Measurements from ENCODE around the gene SMURF1.

SMURF1 gene

DNA sequence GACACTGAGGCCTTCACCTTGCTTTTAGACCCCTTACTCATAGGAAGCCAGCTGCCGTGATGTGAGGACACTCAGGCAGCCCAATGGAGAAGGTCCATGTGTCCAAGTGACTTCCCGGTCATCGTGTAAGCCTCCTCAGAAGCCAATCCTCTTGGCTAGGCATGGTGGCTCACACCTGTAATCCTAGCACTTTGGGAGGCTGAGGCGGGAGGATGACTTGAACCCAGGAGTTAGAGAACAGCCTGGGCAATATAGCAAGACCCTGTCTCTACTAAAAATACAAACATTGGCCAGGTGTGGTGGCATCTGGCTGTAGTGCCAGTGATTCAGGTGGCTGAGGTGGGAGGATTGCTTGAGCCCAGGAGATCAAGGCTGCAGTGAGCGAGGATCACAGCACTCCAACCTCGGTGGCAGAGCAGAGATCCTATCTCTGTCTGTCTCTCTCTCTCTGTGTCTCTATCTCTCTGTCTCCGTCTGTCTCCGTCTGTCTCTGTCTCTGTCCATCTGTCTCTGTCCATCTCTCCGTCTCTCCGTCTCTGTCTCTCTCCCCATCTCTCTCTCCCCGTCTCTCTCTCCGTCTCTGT lies 36.3 kb upstream of the SMURF1 start:
- TF ChIP-seq ARNTL (CRISPR knock-in tag; IDR thresholded peaks at IDR 0.05; ENCODE audit: borderline replicate concordance, low read depth), result no peak
- ATAC-seq, result no peak

- TF ChIP-seq BACH2 (CRISPR knock-in tag; IDR thresholded peaks at IDR 0.05; ENCODE audit: borderline replicate concordance), result no peak
- TF ChIP-seq CSDC2 (CRISPR knock-in tag; IDR thresholded peaks at IDR 0.05), result no peak
- no peak for TF ChIP-seq ZNF8 (CRISPR knock-in tag; IDR thresholded peaks at IDR 0.05)
- TF ChIP-seq ZNF565 (CRISPR knock-in tag; conservative IDR thresholded peaks at IDR 0.05; ENCODE audit: low read depth), result no peak
- TF ChIP-seq CSRNP3 (CRISPR knock-in tag; IDR thresholded peaks at IDR 0.05), result no peak
- TF ChIP-seq CREB5 (CRISPR knock-in tag; IDR thresholded peaks at IDR 0.05; ENCODE audit: low read depth), result no peak
- TF ChIP-seq SNAI2 (CRISPR knock-in tag; IDR thresholded peaks at IDR 0.05), result no peak
- TF ChIP-seq ZFP3 (CRISPR knock-in tag; IDR thresholded peaks at IDR 0.05), result no peak
- no peak for TF ChIP-seq ESRRG (CRISPR knock-in tag; IDR thresholded peaks at IDR 0.05)
- ATAC-seq, result no peak
These were observed 33.3 kb upstream of the SMURF1 start for GRCh38 chr7:99177165-99177564.

DNA sequence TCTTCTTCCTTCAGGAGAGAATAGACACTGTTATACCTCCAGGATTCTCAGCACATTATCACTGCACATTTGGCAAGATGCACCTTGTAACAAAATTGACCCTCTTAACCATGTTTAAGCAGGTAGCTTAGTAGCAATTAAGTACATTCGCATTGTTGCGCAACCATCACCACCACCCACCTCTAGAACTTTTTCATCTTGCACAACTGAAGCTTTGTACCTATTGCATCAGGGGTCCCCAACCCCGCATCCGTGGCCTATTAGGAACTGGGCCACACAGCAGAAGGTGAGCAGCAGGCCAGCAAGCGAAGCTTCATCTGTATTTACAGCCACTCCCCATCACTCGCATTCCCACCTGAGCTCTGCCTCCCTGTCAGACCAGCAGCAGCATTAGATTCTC lies 29.9 kb upstream of the SMURF1 start:
- TF ChIP-seq ZNF8 (CRISPR knock-in tag; IDR thresholded peaks at IDR 0.05), result no peak
- TF ChIP-seq PPARA (CRISPR knock-in tag; IDR thresholded peaks at IDR 0.05; ENCODE audit: borderline replicate concordance), result no peak
- TF ChIP-seq BACH2 (CRISPR knock-in tag; IDR thresholded peaks at IDR 0.05; ENCODE audit: borderline replicate concordance), result no peak
- TF ChIP-seq ISL1 (CRISPR knock-in tag; IDR thresholded peaks at IDR 0.05), result no peak
- TF ChIP-seq TOX (CRISPR knock-in tag; IDR thresholded peaks at IDR 0.05; ENCODE audit: borderline replicate concordance), result no peak
- no peak for TF ChIP-seq ZNF70 (CRISPR knock-in tag; IDR thresholded peaks at IDR 0.05)
- no peak for TF ChIP-seq ZC3H10 (CRISPR knock-in tag; IDR thresholded peaks at IDR 0.05)
- TF ChIP-seq ZFP3 (CRISPR knock-in tag; IDR thresholded peaks at IDR 0.05), result no peak
- no peak for TF ChIP-seq CSRNP3 (CRISPR knock-in tag; IDR thresholded peaks at IDR 0.05)
- no peak for TF ChIP-seq ESRRG (CRISPR knock-in tag; IDR thresholded peaks at IDR 0.05)
- no peak for TF ChIP-seq ZNF565 (CRISPR knock-in tag; conservative IDR thresholded peaks at IDR 0.05; ENCODE audit: low read depth)
- TF ChIP-seq RARB (CRISPR knock-in tag; IDR thresholded peaks at IDR 0.05), result no peak
- TF ChIP-seq ARNTL (CRISPR knock-in tag; IDR thresholded peaks at IDR 0.05; ENCODE audit: borderline replicate concordance, low read depth), result no peak
- no peak for ATAC-seq

GRCh38 chr7:99171731-99172130 lies 27.8 kb upstream of the SMURF1 start:
- TF ChIP-seq ZFP30 (CRISPR knock-in tag; IDR thresholded peaks at IDR 0.05), result no peak
- TF ChIP-seq RARB (CRISPR knock-in tag; IDR thresholded peaks at IDR 0.05), result no peak
- TF ChIP-seq ZNF565 (CRISPR knock-in tag; conservative IDR thresholded peaks at IDR 0.05; ENCODE audit: low read depth), result no peak
- TF ChIP-seq OSR1 (CRISPR knock-in tag; IDR thresholded peaks at IDR 0.05), result no peak
- no peak for TF ChIP-seq ZC3H10 (CRISPR knock-in tag; IDR thresholded peaks at IDR 0.05)
- no peak; the same call in 2 of the 3 replicates for ATAC-seq

- TF ChIP-seq GLIS3 (CRISPR knock-in tag; IDR thresholded peaks at IDR 0.05) (no peak), ZFP3 (CRISPR knock-in tag; IDR thresholded peaks at IDR 0.05) (no peak), ISL1 (CRISPR knock-in tag; IDR thresholded peaks at IDR 0.05) (no peak), RARB (CRISPR knock-in tag; IDR thresholded peaks at IDR 0.05) (no peak), SNAI2 (CRISPR knock-in tag; IDR thresholded peaks at IDR 0.05) (no peak), ZNF565 (CRISPR knock-in tag; conservative IDR thresholded peaks at IDR 0.05; ENCODE audit: low read depth) (no peak), TSHZ2 (CRISPR knock-in tag; IDR thresholded peaks at IDR 0.05) (no peak), CSDC2 (CRISPR knock-in tag; IDR thresholded peaks at IDR 0.05) (no peak), ZFP30 (CRISPR knock-in tag; IDR thresholded peaks at IDR 0.05) (no peak)
- TF ChIP-seq, protein P1, sequence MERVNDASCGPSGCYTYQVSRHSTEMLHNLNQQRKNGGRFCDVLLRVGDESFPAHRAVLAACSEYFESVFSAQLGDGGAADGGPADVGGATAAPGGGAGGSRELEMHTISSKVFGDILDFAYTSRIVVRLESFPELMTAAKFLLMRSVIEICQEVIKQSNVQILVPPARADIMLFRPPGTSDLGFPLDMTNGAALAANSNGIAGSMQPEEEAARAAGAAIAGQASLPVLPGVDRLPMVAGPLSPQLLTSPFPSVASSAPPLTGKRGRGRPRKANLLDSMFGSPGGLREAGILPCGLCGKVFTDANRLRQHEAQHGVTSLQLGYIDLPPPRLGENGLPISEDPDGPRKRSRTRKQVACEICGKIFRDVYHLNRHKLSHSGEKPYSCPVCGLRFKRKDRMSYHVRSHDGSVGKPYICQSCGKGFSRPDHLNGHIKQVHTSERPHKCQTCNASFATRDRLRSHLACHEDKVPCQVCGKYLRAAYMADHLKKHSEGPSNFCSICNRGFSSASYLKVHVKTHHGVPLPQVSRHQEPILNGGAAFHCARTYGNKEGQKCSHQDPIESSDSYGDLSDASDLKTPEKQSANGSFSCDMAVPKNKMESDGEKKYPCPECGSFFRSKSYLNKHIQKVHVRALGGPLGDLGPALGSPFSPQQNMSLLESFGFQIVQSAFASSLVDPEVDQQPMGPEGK (CRISPR knock-in tag; IDR thresholded peaks at IDR 0.05; ENCODE audit: borderline replicate concordance), result no peak
- no peak for ATAC-seq
These were observed 26.8 kb upstream of the SMURF1 start for GRCh38 chr7:99170730-99171074.
